H1 (cell line): ENCODE data around the gene LRFN3. TPM values are rescaled to one million over a fixed set of nuclear protein-coding genes. Genes with fewer than 3 reads are reported as not detected.

ENCODE experiments used
- POLR2A ChIP-seq, 2 experiments: IDR thresholded peaks; 1 replicate in 1 of 2; 2 replicates in 1 of 2; pipeline ENCODE4 v1.6.1; 2011; ENCODE audit warnings: low read depth in 2 of 2, low read length in 2 of 2, mild to moderate bottlenecking in 2 of 2; ENCODE audit errors: control extremely low read depth in 1 of 2
- polyA plus RNA-seq, 7 experiments: library from polyadenylated mRNA; depleted of rRNA in 3 of 7; stranded (reverse) in 5 of 7; unstranded in 2 of 7; fragments of >200 nt in 5 of 7; fragments of 200-250 nt in 2 of 7; gene quantifications; 1 replicate in 5 of 7; 2 replicates in 1 of 7; 4 replicates in 1 of 7; pipeline versions ENCODE4 v1.2.1 to v1.2.3, GENCODE V29; 2011 to 2013; ENCODE audit warnings: missing spikeins in 2 of 7, mixed read lengths in 2 of 7
- total RNA-seq: library from RNA; stranded (reverse); fragmentation: NEBNext Ultra II Directional; extraction: Animal tissue kit (Norgen Biotek cat#: 25700); gene quantifications from 2 replicates; pipeline ENCODE4 v1.2.1, GENCODE V29; 2021

LRFN3 gene
- total and polyA plus RNA-seq, 2 of the 8 experiments (the other 6 are each of a cell fraction or from before 2014, with no cell fraction given), result 4.6 to 16.8 TPM

DNA sequence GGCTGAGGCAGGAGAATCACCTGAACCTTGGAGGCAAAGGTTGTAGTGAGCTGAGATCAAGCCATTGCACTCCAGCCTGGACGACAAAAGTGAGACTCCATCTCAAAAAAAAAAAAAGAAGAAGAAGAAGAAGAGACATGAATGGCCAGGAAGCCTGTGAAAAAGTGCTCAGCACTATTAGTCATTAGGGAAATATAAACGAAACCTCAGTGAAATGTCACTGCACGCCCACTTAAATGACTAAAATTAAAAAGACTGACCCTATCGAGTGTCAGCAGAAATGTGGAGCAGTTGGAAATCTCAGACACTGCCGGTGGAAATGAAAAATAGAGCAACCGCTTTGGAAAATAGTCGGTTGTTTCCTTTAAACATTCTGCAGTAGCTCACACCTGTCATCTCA, 22.6 kb upstream of the LRFN3 start (continued):
- no peak for TF ChIP-seq POLR2A (IDR thresholded peaks at IDR 0.05; ENCODE audit: control extremely low read depth in 1 of 2, low read depth in 2 of 2, low read length in 2 of 2)
